Kidney epithelial cell (primary cell): ENCODE results near the gene PKNOX2. TPM values are rescaled to one million over a fixed set of nuclear protein-coding genes. Genes with fewer than 3 reads are reported as not detected.

Experiments used
- DNase-seq: peaks from one replicate; pipeline ENCODE4 v3.0.0-alpha.2; 2010; ENCODE audit warnings: low read depth
- H3K27me3 ChIP-seq: 2 replicates; pipeline ENCODE4 v1.6.0; 2011; ENCODE audit warnings: low read length; ENCODE audit not compliant: control insufficient read depth, insufficient read depth
- H3K36me3 ChIP-seq: 2 replicates; pipeline ENCODE4 v1.5.1; 2011; ENCODE audit warnings: low read length; ENCODE audit not compliant: control insufficient read depth, insufficient read depth
- H3K4me3 ChIP-seq: 2 replicates; pipeline ENCODE4 v1.5.1; 2011; ENCODE audit warnings: low read depth, mild to moderate bottlenecking, control low read depth, low read length
- total RNA-seq: library from RNA; depleted of rRNA; stranded (reverse); fragments of >200 nt; gene quantifications from 2 replicates; pipeline ENCODE4 v1.2.3, GENCODE V29; 2015
- TF ChIP-seq, protein P1 (sequence below): IDR thresholded peaks from 2 replicates; pipeline ENCODE4 v1.5.1; 2011; ENCODE audit warnings: mild to moderate bottlenecking, moderate library complexity, low read length, control low read depth, inconsistent platforms; ENCODE audit not compliant: insufficient read depth, poor library complexity, severe bottlenecking

Gene PKNOX2
- total RNA-seq, 1 donor from 2014 or later = 0.42 TPM

DNA sequence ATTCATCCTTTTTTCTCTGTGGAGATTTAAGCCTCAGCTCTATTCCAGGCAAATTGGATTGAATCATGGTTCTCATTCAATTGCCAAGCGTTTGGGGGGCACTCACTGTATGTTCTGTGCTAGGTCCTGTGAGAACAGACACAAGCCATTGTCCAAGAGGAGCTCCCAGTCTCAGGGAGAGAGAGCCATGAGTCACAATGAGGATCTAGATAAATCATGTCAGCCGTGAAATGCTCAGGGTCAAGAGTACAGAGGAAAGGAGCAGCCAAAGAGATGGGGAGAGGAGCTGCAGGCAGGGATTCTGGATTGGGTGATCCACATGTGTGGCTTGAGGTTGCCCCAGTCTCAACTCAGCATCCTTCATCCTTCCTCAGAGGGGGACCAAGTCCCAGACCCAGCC, 237.9 kb downstream of the PKNOX2 start:
- H3K4me3 ChIP-seq = no peak overlapping the region
- TF ChIP-seq, protein P1, sequence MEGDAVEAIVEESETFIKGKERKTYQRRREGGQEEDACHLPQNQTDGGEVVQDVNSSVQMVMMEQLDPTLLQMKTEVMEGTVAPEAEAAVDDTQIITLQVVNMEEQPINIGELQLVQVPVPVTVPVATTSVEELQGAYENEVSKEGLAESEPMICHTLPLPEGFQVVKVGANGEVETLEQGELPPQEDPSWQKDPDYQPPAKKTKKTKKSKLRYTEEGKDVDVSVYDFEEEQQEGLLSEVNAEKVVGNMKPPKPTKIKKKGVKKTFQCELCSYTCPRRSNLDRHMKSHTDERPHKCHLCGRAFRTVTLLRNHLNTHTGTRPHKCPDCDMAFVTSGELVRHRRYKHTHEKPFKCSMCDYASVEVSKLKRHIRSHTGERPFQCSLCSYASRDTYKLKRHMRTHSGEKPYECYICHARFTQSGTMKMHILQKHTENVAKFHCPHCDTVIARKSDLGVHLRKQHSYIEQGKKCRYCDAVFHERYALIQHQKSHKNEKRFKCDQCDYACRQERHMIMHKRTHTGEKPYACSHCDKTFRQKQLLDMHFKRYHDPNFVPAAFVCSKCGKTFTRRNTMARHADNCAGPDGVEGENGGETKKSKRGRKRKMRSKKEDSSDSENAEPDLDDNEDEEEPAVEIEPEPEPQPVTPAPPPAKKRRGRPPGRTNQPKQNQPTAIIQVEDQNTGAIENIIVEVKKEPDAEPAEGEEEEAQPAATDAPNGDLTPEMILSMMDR = no peak
- H3K36me3 ChIP-seq = no peaks in the 10 kb centered on the region
- peaks cover 35% of the 10 kb centered on the region for H3K27me3 ChIP-seq
- DNase-seq = peak; percentile 4

DNA sequence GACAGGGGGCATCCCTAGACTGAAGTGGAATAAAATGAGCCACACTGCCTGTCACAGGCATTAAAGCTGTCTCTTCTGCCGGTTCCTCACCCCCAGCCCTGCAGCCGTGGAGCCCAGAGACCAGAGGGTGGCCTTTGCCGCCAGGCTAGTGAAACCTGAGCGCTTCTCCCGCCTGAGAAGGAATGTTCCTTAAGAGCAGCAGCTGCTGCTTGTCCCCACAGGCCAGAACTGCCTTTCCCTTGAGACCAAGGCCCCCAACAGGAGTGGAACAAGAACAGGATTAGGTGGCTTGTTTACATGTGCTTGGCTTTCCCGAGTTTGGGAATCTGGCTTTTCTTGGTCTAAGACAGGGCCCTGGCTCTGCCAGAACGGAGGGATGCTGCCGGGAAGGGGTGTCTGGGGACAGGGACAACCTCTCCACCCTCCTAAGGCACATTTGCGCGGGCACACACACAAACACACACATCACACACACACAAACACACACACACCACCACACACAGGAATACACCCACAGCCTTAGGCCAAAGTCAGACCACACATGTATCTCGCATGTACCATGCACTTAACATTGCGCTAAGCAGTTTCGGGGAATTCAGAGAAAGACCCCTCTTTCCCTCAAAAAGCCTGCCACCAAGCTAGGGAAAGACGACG, 239.7 kb downstream of the PKNOX2 start:
- Histone ChIP-seq H3K4me3 (no peak overlapping the region), H3K36me3 (no peaks in the 10 kb centered on the region), H3K27me3 (peaks cover 45% of the 10 kb centered on the region)
- no peak for DNase-seq
- TF ChIP-seq, protein P1 = no peak

DNA sequence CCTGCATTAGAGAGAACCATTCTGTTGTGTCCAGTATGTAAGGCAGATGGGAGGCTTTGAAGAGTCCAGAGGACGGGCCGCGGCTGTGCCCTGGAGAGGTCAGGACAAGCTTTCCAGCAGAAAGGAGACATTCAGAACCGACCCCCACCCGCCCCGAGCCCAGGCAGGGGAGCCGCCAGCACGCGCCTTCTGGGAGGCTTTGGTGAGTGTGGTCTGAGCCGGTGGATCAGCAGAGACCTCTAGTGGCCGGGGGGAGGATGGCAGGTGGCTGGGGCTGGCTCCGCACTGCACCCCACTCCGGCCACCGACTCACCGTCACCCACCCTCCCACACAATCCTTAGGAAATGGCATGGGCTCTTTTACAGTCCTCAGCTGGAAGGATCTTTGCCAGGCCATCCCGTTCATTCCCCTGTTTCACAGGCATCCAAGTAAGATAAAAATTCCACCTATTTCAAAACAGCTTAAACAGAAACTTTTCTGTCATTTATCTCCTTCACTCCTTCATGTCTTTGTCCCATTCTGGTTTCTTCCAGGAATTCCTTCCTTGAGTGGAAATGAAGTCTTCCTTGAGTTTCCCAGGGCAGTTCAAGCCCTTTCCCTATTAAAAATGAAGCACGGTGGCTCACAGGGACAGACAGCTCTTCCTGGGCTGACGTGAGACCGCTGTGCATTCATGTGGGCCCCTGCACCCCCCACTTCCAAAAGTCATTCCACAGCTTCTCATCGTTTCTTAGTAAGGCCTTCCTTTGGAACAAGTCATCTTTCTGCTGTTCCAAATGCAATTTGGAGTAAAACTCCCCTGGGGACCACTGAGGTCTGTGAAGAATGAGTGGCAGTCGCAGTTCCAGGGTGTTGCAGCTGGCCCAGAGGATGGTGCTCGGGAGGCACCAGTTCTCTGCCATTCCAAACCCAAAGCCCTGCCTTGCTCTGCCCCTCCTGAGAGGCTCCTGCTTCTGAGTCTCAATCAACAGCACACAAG, 240.6 kb downstream of the PKNOX2 start:
- Histone ChIP-seq H3K4me3 (no peak overlapping the region), H3K27me3 (peaks cover 48% of the 10 kb centered on the region), H3K36me3 (no peaks in the 10 kb centered on the region)
- no peak for DNase-seq
- TF ChIP-seq, protein P1 = peak; percentile 99

DNA sequence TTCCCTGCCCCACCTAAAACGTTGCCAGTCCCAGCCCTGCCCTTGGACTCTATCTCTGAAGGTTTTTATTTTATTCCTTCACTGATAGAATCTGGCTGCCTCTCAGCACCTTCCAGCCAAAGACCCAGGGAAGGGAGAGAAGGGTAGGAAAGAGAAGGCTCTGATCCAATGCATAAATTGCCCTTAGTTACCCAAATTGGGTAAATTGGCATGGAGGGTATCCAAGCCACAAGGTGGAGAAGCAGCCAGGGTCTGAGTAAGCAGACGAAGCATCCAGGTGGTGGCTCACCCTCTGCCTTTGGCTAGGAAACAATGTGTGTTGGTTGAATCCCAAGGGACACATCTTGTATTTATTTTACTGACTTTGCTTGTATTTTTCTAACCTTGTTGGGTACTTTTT, 242.5 kb downstream of the PKNOX2 start:
- Histone ChIP-seq H3K36me3 (no peaks in the 10 kb centered on the region), H3K4me3 (no peak overlapping the region), H3K27me3 (peaks cover 56% of the 10 kb centered on the region)
- TF ChIP-seq, protein P1 = no peak
- DNase-seq = no peak

DNA sequence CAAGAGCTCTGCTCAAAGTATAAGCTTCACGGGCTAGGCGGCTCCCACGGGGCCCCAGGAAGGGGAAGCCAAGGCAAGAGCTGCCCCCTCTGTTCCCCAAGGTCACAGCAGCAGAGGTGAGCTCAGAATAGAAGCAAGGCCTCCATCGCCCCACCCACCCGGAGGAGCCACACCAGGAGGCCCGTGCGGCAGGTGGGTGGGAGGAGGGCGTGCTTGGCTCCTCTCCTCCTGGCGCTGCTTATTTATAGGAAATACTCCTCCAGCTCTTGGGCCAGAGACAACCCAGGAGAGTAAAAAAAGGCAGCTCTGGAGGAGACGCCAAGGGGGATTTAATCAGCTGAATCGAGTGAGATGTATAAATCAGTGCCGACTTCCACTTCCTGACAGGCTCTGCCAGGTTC, 243.8 kb downstream of the PKNOX2 start:
- Histone ChIP-seq H3K4me3 (no peak overlapping the region), H3K36me3 (no peaks in the 10 kb centered on the region), H3K27me3 (peaks cover 54% of the 10 kb centered on the region)
- no peak for DNase-seq
- TF ChIP-seq, protein P1 = no peak
